GM21723 (cell line): ENCODE measurements around the gene USH2A.

Experiments used
- ATAC-seq: cut with Tn5 transposase; IDR thresholded peaks from one replicate; pipeline ENCODE4 v1.9.1; 2021; ENCODE audit warnings: mild to moderate bottlenecking, moderate library complexity; ENCODE audit not compliant: unreplicated experiment

USH2A gene

GRCh38 chr1:215887627-215888026 lies 535.6 kb downstream of the USH2A start:
- no peak for ATAC-seq

- ATAC-seq: no peak
These were observed 540.2 kb downstream of the USH2A start for GRCh38 chr1:215883004-215883403.

- no peak for ATAC-seq
These were observed 544.4 kb downstream of the USH2A start for GRCh38 chr1:215878843-215879242.

- no peak for ATAC-seq
These were observed 545.1 kb downstream of the USH2A start for GRCh38 chr1:215878128-215878527.

- no peak for ATAC-seq
These were observed 545.7 kb downstream of the USH2A start for GRCh38 chr1:215877452-215877951.

- ATAC-seq: no peak
These were observed 547.5 kb downstream of the USH2A start for GRCh38 chr1:215875712-215876111.

- no peak for ATAC-seq
These were observed 548.0 kb downstream of the USH2A start for GRCh38 chr1:215875236-215875635.

GRCh38 chr1:215872658-215873057 lies 550.6 kb downstream of the USH2A start:
- ATAC-seq: no peak

- ATAC-seq: no peak
These were observed 554.7 kb downstream of the USH2A start for GRCh38 chr1:215868500-215868899.

GRCh38 chr1:215865060-215865459 lies 558.2 kb downstream of the USH2A start:
- ATAC-seq: no peak

- ATAC-seq: peak; percentile 59
These were observed 559.5 kb downstream of the USH2A start for GRCh38 chr1:215863796-215864195.

GRCh38 chr1:215860833-215861232 lies 562.4 kb downstream of the USH2A start:
- no peak for ATAC-seq

- no peak for ATAC-seq
These were observed 565.9 kb downstream of the USH2A start for GRCh38 chr1:215857317-215857716.

- no peak for ATAC-seq
These were observed 577.9 kb downstream of the USH2A start for GRCh38 chr1:215845234-215845891.

- ATAC-seq: no peak
These were observed 578.5 kb downstream of the USH2A start for GRCh38 chr1:215844777-215845176.

- no peak for ATAC-seq
These were observed 579.0 kb downstream of the USH2A start for GRCh38 chr1:215844266-215844665.

- ATAC-seq: no peak
These were observed 580.3 kb downstream of the USH2A start for GRCh38 chr1:215842905-215843304.

- ATAC-seq: no peak
These were observed 587.3 kb downstream of the USH2A start for GRCh38 chr1:215835951-215836350.

GRCh38 chr1:215833941-215834729 lies 589.1 kb downstream of the USH2A start:
- ATAC-seq: no peak

- ATAC-seq: no peak
These were observed 592.9 kb downstream of the USH2A start for GRCh38 chr1:215830226-215830810.

GRCh38 chr1:215825056-215825455 lies 598.2 kb downstream of the USH2A start:
- no peak for ATAC-seq

- no peak for ATAC-seq
These were observed 599.0 kb downstream of the USH2A start for GRCh38 chr1:215824245-215824644.
